Lower leg skin (tissue), 3 donors: ENCODE data around the gene FDPS.

Experiments used
- CTCF ChIP-seq, 3 donors: fragments of 450-650 bp; IDR thresholded peaks; one replicate each; pipeline ENCODE4 v1.5.1; 2016; ENCODE audit warnings: antibody characterized with exemption in 3 of 3, mild to moderate bottlenecking in 3 of 3, moderate library complexity in 2 of 3
- POLR2A ChIP-seq, 2 donors: fragments of 450-650 bp; IDR thresholded peaks; one replicate each; pipeline ENCODE4 v1.6.1; 2016 to 2017; ENCODE audit warnings: antibody characterized with exemption in 2 of 2, mild to moderate bottlenecking in 1 of 2, moderate library complexity in 1 of 2

GRCh38 chr1:155269381-155269780 lies 39.3 kb upstream of the FDPS start:
- TF ChIP-seq CTCF (IDR thresholded peaks at IDR 0.05) (no peak), POLR2A (IDR thresholded peaks at IDR 0.05) (no peak)
